GM10847 (cell line): Measurements from ENCODE around the gene CPOX.

Source experiments
- POLR2A ChIP-seq: IDR thresholded peaks from 2 replicates; pipeline ENCODE4 v1.6.1; 2011; ENCODE audit not compliant: insufficient read length; ENCODE audit errors: extremely low read depth

CPOX gene

GRCh38 chr3:98580401-98581386 lies 12.7 kb downstream of the CPOX start:
- TF ChIP-seq POLR2A, result no peak

GRCh38 chr3:98577178-98577895 lies 16.1 kb downstream of the CPOX start:
- TF ChIP-seq POLR2A, result no peak

GRCh38 chr3:98574132-98574531 lies 19.3 kb downstream of the CPOX start:
- no peak for TF ChIP-seq POLR2A

- no peak for TF ChIP-seq POLR2A
Measured at GRCh38 chr3:98573181-98573728, 20.2 kb downstream of the CPOX start.

- no peak for TF ChIP-seq POLR2A
Measured at GRCh38 chr3:98568402-98568801, 25.0 kb downstream of the CPOX start.

GRCh38 chr3:98567666-98568270 lies 25.6 kb downstream of the CPOX start:
- no peak for TF ChIP-seq POLR2A

- TF ChIP-seq POLR2A, result no peak
Measured at GRCh38 chr3:98565843-98566242, 27.6 kb downstream of the CPOX start.

GRCh38 chr3:98565237-98565643 lies 28.2 kb downstream of the CPOX start:
- no peak for TF ChIP-seq POLR2A

- TF ChIP-seq POLR2A, result no peak
Measured at GRCh38 chr3:98564282-98565005, 29.0 kb downstream of the CPOX start.

GRCh38 chr3:98563661-98564281 lies 29.6 kb downstream of the CPOX start:
- TF ChIP-seq POLR2A, result no peak

GRCh38 chr3:98561727-98562521 lies 31.5 kb downstream of the CPOX start:
- no peak for TF ChIP-seq POLR2A

- TF ChIP-seq POLR2A, result no peak
Measured at GRCh38 chr3:98560911-98561310, 32.5 kb downstream of the CPOX start.

- TF ChIP-seq POLR2A, result no peak
Measured at GRCh38 chr3:98558100-98558827, 35.1 kb downstream of the CPOX start.

GRCh38 chr3:98557324-98558010 lies 35.9 kb downstream of the CPOX start:
- TF ChIP-seq POLR2A, result no peak
